GM12878 (cell line): ENCODE measurements around the gene PEMT. TPM values are rescaled to one million over a fixed set of nuclear protein-coding genes. Genes with fewer than 3 reads are reported as not detected.

Experiments used
- CUX1 ChIP-seq: IDR thresholded peaks from 2 replicates; pipeline ENCODE4 v1.6.1; 2012; ENCODE audit warnings: improper control_type of control experiment, low read depth, low read length; ENCODE audit not compliant: insufficient replicate concordance
- ETV6 ChIP-seq, 2 experiments: fragments of 450-650 bp in 1 of 2; IDR thresholded peaks in 1 of 2; conservative IDR thresholded peaks in 1 of 2; 2 replicates each; pipeline ENCODE4 v1.6.1; 2014; ENCODE audit warnings: antibody characterized with exemption in 1 of 2, borderline replicate concordance in 1 of 2, low read depth in 1 of 2, mild to moderate bottlenecking in 1 of 2, moderate library complexity in 1 of 2
- EZH2 ChIP-seq: IDR thresholded peaks from 2 replicates; pipeline ENCODE4 v1.6.1; 2012; ENCODE audit warnings: low read depth, mild to moderate bottlenecking, control low read depth, inconsistent platforms, low read length, borderline replicate concordance; ENCODE audit not compliant: control insufficient read depth
- IRF5 ChIP-seq: fragments of 450-650 bp; IDR thresholded peaks from 2 replicates; pipeline ENCODE4 v1.6.1; 2017; ENCODE audit warnings: borderline replicate concordance
- MTA2 ChIP-seq: fragments of 450-650 bp; IDR thresholded peaks from 2 replicates; pipeline ENCODE4 v1.6.1; 2016; ENCODE audit warnings: low read depth, mild to moderate bottlenecking, moderate library complexity
- NKRF ChIP-seq: fragments of 450-650 bp; conservative IDR thresholded peaks from 2 replicates; pipeline ENCODE4 v1.6.1; 2017; ENCODE audit warnings: mild to moderate bottlenecking, moderate library complexity
- NR2C2 ChIP-seq: IDR thresholded peaks from 2 replicates; pipeline ENCODE4 v1.6.1; 2011; ENCODE audit warnings: borderline replicate concordance, low read depth; ENCODE audit not compliant: control insufficient read depth, insufficient read length
- RAD21 ChIP-seq: IDR thresholded peaks from 2 replicates; pipeline ENCODE4 v1.6.1; 2011; ENCODE audit warnings: mild to moderate bottlenecking, low read depth, low read length, moderate library complexity; ENCODE audit not compliant: insufficient read depth
- RAD51 ChIP-seq: fragments of 450-650 bp; IDR thresholded peaks from 2 replicates; pipeline ENCODE4 v1.6.1; 2016; ENCODE audit warnings: moderate library complexity, mild to moderate bottlenecking, inconsistent platforms
- SRF ChIP-seq, 2 experiments: IDR thresholded peaks; 2 replicates each; pipeline ENCODE4 v1.6.1; 2011; ENCODE audit warnings: low read depth in 2 of 2, low read length in 2 of 2, mild to moderate bottlenecking in 1 of 2, moderate library complexity in 1 of 2
- polyA plus RNA-seq, 11 experiments: library from polyadenylated mRNA; depleted of rRNA in 4 of 11; unstranded in 6 of 11; stranded (reverse) in 5 of 11; fragments of >200 nt; fragmentation: Nextera tagmentation in 4 of 11; fragmentation: Illumina TruSeq in 1 of 11; extraction: Ambion mirVana in 4 of 11; extraction: Trizol in 1 of 11; gene quantifications; 1 replicate in 1 of 11; 2 replicates in 10 of 11; pipeline versions ENCODE4 v1.2.1 to v1.2.3, GENCODE V29; 2011 to 2016; ENCODE audit warnings: inconsistent platforms in 2 of 11, missing spikeins in 2 of 11, low read depth in 1 of 11
- total RNA-seq, 4 experiments: library from RNA; depleted of rRNA in 3 of 4; stranded (reverse); fragments of >200 nt in 3 of 4; fragmentation: Illumina TruSeq in 1 of 4; extraction: Trizol in 1 of 4; gene quantifications; 2 replicates each; pipeline versions ENCODE4 v1.2.1 to v1.2.3, GENCODE V29; 2013 to 2021
- TF ChIP-seq, protein P1 (sequence below): fragments of 450-650 bp; IDR thresholded peaks from 2 replicates; pipeline ENCODE4 v1.6.1; 2017; ENCODE audit warnings: mild to moderate bottlenecking, moderate library complexity

PEMT gene
- total and polyA plus RNA-seq, 10 of the 15 experiments (the other 5 are each of a cell fraction or from before 2014, with no cell fraction given): 2.8 to 44.7 (median 25.4) TPM

- TF ChIP-seq CUX1 (no peak), SRF (IDR thresholded peaks at IDR 0.05; ENCODE audit: low read depth in 2 of 2, low read length in 2 of 2) (peak in 1 of 2 experiments; percentile 86; a peak in 2 of 4 replicates), NKRF (peak; percentile 80), RAD51 (no peak), RAD21 (no peak), EZH2 (no peak), MTA2 (no peak), ETV6 (conservative IDR thresholded peaks at IDR 0.05 in 1 of 2, IDR thresholded peaks at IDR 0.05 in 1 of 2; ENCODE audit: borderline replicate concordance in 1 of 2, low read depth in 1 of 2) (0 out of 4 replicates have a peak, but pooled peaks of 1 of the 2 experiments have one; percentile 26), IRF5 (0 out of 2 replicates have a peak, but pooled peaks have one; percentile 15), NR2C2 (no peak)
- TF ChIP-seq, protein P1, sequence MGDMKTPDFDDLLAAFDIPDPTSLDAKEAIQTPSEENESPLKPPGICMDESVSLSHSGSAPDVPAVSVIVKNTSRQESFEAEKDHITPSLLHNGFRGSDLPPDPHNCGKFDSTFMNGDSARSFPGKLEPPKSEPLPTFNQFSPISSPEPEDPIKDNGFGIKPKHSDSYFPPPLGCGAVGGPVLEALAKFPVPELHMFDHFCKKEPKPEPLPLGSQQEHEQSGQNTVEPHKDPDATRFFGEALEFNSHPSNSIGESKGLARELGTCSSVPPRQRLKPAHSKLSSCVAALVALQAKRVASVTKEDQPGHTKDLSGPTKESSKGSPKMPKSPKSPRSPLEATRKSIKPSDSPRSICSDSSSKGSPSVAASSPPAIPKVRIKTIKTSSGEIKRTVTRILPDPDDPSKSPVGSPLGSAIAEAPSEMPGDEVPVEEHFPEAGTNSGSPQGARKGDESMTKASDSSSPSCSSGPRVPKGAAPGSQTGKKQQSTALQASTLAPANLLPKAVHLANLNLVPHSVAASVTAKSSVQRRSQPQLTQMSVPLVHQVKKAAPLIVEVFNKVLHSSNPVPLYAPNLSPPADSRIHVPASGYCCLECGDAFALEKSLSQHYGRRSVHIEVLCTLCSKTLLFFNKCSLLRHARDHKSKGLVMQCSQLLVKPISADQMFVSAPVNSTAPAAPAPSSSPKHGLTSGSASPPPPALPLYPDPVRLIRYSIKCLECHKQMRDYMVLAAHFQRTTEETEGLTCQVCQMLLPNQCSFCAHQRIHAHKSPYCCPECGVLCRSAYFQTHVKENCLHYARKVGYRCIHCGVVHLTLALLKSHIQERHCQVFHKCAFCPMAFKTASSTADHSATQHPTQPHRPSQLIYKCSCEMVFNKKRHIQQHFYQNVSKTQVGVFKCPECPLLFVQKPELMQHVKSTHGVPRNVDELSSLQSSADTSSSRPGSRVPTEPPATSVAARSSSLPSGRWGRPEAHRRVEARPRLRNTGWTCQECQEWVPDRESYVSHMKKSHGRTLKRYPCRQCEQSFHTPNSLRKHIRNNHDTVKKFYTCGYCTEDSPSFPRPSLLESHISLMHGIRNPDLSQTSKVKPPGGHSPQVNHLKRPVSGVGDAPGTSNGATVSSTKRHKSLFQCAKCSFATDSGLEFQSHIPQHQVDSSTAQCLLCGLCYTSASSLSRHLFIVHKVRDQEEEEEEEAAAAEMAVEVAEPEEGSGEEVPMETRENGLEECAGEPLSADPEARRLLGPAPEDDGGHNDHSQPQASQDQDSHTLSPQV: no peak
Observed at GRCh38 chr17:17591355-17592298, at the start of gene PEMT (continued).
